Mesenchymal stem cell (in vitro differentiated cells and primary cell): Measurements from ENCODE around the gene PCDHGC5. TPM values are rescaled to one million over a fixed set of nuclear protein-coding genes. Genes with fewer than 3 reads are reported as not detected.
A peak's percentile ranks its signal among the peaks of the same experiment; 100 is the strongest.

Experiments
- DNase-seq: peaks from one replicate; pipeline ENCODE4 v3.0.0-alpha.2; 2013
- H2AFZ ChIP-seq: one replicate; pipeline ENCODE4 v1.6.1; 2013; ENCODE audit warnings: low read depth, mild to moderate bottlenecking, control low read depth, inconsistent platforms, low read length, moderate library complexity
- H2AK5ac ChIP-seq: 2 replicates; pipeline ENCODE4 v1.6.1; 2013; ENCODE audit warnings: low read length, moderate library complexity, mild to moderate bottlenecking, inconsistent platforms; ENCODE audit not compliant: severe bottlenecking
- H2BK120ac ChIP-seq: one replicate; pipeline ENCODE4 v1.6.1; 2013; ENCODE audit warnings: low read depth, mild to moderate bottlenecking, inconsistent platforms, low read length, moderate library complexity
- H2BK12ac ChIP-seq, 2 experiments: one replicate each; pipeline ENCODE4 v1.6.1; 2013; ENCODE audit warnings: inconsistent platforms in 2 of 2, low read length in 2 of 2, mild to moderate bottlenecking in 2 of 2, moderate library complexity in 2 of 2, control low read depth in 1 of 2
- H2BK15ac ChIP-seq: one replicate; pipeline ENCODE4 v1.6.1; 2013; ENCODE audit warnings: mild to moderate bottlenecking, low read depth, inconsistent platforms; ENCODE audit not compliant: poor library complexity, severe bottlenecking
- H2BK5ac ChIP-seq: 2 replicates; pipeline ENCODE4 v1.6.1; 2013; ENCODE audit warnings: low read depth, mild to moderate bottlenecking, low read length, control low read depth, inconsistent platforms; ENCODE audit not compliant: poor library complexity, severe bottlenecking
- H3K14ac ChIP-seq, 2 experiments: one replicate each; pipeline ENCODE4 v1.6.1; 2013; ENCODE audit warnings: inconsistent platforms in 2 of 2, low read length in 2 of 2, control low read depth in 1 of 2, mild to moderate bottlenecking in 1 of 2, moderate library complexity in 1 of 2
- H3K18ac ChIP-seq, 2 experiments: one replicate each; pipeline ENCODE4 v1.6.1; 2013; ENCODE audit warnings: inconsistent platforms in 2 of 2, low read length in 2 of 2, control low read depth in 1 of 2, low read depth in 1 of 2, mild to moderate bottlenecking in 1 of 2
- H3K23ac ChIP-seq, 2 experiments: one replicate each; pipeline ENCODE4 v1.6.1; 2013; ENCODE audit warnings: inconsistent platforms in 2 of 2, low read length in 2 of 2, mild to moderate bottlenecking in 2 of 2, moderate library complexity in 2 of 2, control low read depth in 1 of 2
- H3K27ac ChIP-seq: 2 replicates; pipeline ENCODE4 v1.5.1; 2013; ENCODE audit warnings: mild to moderate bottlenecking, moderate library complexity, low read length, control low read depth, inconsistent platforms; ENCODE audit not compliant: poor library complexity, severe bottlenecking
- H3K27me3 ChIP-seq, 2 experiments: 2 replicates each; pipeline versions ENCODE4 v1.6.1 to v1.7.0; 2013; ENCODE audit warnings: low read length in 2 of 2, mild to moderate bottlenecking in 2 of 2, moderate library complexity in 2 of 2, control low read depth in 1 of 2, inconsistent platforms in 1 of 2; ENCODE audit not compliant: control insufficient read depth in 1 of 2, insufficient read depth in 1 of 2
- H3K36me3 ChIP-seq, 2 experiments: 2 replicates each; pipeline versions ENCODE4 v1.6.1 to v1.7.0; 2013; ENCODE audit warnings: low read length in 2 of 2, control low read depth in 1 of 2, inconsistent platforms in 1 of 2, low read depth in 1 of 2, mild to moderate bottlenecking in 1 of 2; ENCODE audit not compliant: insufficient read depth in 2 of 2, control insufficient read depth in 1 of 2
- H3K4ac ChIP-seq, 2 experiments: one replicate each; pipeline ENCODE4 v1.6.1; 2013; ENCODE audit warnings: inconsistent platforms in 2 of 2, low read length in 2 of 2, mild to moderate bottlenecking in 2 of 2, moderate library complexity in 2 of 2, control low read depth in 1 of 2, low read depth in 1 of 2
- H3K4me1 ChIP-seq: 2 replicates; pipeline ENCODE4 v1.6.1; 2013; ENCODE audit warnings: low read depth, low read length, control low read depth; ENCODE audit not compliant: control insufficient read depth, insufficient read depth
- H3K4me2 ChIP-seq: 2 replicates; pipeline ENCODE4 v1.6.1; 2013; ENCODE audit warnings: low read length, mild to moderate bottlenecking, inconsistent platforms; ENCODE audit not compliant: poor library complexity, severe bottlenecking
- H3K4me3 ChIP-seq, 2 experiments: 2 replicates each; pipeline versions ENCODE4 v1.5.1 to v1.7.0; 2013; ENCODE audit warnings: low read length in 2 of 2, mild to moderate bottlenecking in 2 of 2, control low read depth in 1 of 2, low read depth in 1 of 2; ENCODE audit not compliant: insufficient read depth in 1 of 2
- H3K79me1 ChIP-seq: replicated peaks from 2 replicates; pipeline ENCODE4 v1.6.1; 2013; ENCODE audit warnings: mild to moderate bottlenecking, control low read depth, low read length, inconsistent platforms; ENCODE audit not compliant: poor library complexity, severe bottlenecking
- H3K9ac ChIP-seq: 2 replicates; pipeline ENCODE4 v1.7.0; 2013; ENCODE audit warnings: mild to moderate bottlenecking, low read length, moderate library complexity
- H3K9me3 ChIP-seq: 2 replicates; pipeline ENCODE4 v1.7.0; 2013; ENCODE audit warnings: mild to moderate bottlenecking, low read length; ENCODE audit not compliant: control insufficient read depth
- H4K8ac ChIP-seq: one replicate; pipeline ENCODE4 v1.6.1; 2013; ENCODE audit warnings: inconsistent platforms, mild to moderate bottlenecking, low read length, moderate library complexity
- H4K91ac ChIP-seq: one replicate; pipeline ENCODE4 v1.6.1; 2013; ENCODE audit warnings: mild to moderate bottlenecking, low read length, inconsistent platforms
- WGBS: methylation state at CpG from one replicate; pipeline ENCODE4 v1.1.7; 2013; ENCODE audit warnings: mixed read lengths; 5-methylcytosine and 5-hydroxymethylcytosine counted together
- polyA plus RNA-seq, 2 experiments: library from polyadenylated mRNA; stranded (reverse); fragments of 200-250 nt; gene quantifications; one replicate each; pipeline ENCODE4 v1.2.3, GENCODE V29; 2013

Gene PCDHGC5
- 0.26 TPM for polyA plus RNA-seq (2013, experiment 1 of 2)
- polyA plus RNA-seq (2013, experiment 2 of 2): 0.27 TPM

DNA sequence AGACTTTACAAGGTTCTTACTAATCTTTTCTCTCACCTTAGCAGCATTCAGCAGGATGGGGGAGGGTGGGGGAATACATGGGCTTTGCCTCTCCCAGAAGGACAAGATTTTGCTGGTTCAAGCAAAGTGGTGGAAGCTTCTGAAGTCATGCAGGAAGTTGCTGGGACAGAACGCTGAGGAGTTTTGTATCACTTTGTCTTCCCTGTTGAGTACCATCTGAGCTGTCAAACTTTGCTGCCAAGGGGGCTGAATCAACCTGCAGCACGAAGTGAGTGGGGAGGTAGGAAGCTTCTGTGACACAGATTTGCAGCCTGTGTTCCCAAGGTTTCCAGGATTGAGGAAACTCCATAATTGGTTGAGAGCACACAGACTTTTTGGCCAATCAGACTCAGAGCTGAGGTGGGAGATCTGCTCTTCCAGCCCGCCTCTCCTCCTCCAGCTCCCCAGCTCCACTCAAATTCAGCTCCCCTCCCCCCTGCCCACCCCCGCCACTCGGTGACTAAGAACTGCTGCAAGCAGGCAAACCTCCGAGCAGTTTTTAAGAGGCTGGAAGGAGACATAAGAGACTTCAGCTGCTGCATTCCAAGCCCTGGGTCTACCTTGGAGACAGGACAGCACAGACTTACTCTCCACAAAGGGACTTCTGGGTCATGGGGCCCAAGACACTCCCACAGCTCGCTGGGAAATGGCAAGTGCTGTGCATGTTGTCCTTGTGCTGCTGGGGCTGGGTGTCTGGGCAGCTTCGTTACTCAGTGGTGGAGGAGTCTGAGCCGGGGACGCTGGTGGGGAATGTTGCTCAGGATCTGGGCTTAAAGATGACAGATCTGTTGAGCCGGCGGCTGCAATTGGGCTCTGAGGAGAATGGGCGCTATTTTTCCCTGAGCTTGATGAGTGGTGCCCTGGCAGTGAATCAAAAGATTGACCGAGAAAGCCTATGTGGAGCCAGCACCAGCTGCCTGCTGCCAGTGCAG, at the start of gene PCDHGC5:
PCDHGC5 (plus strand) TSS at position 491 of the 971 bp plus-strand sequence; CDS start at position 651, 160 bp downstream.
- WGBS: 59% methylated on average over 14 of the region's 14 CpGs
- Histone ChIP-seq H4K91ac (no peak within 1 kb of the TSS), H3K4ac (no peak within 1 kb of the TSS), H3K27ac (peak within 1 kb of the TSS; percentile 24), H3K23ac (no peak within 1 kb of the TSS), H2BK12ac (no peak within 1 kb of the TSS), H3K18ac (no peak within 1 kb of the TSS), H2BK15ac (peak within 1 kb of the TSS; percentile 73), H3K9me3 (no peaks in the 10 kb centered on the region), H3K79me1 (peaks cover 51% of the 10 kb centered on the region), H3K4me3 (peak within 1 kb of the TSS in 1 of 2 experiments; percentile 65), H3K14ac (no peak within 1 kb of the TSS), H3K36me3 (peaks cover 56 to 63% of the 10 kb centered on the region in 2 experiments), H3K4me1 (peaks cover 29% of the 10 kb centered on the region), H3K27me3 (no peaks in the 10 kb centered on the region), H2AK5ac (no peak within 1 kb of the TSS), H2BK120ac (peak within 1 kb of the TSS; percentile 7), H2AFZ (no peak within 1 kb of the TSS), H3K9ac (peak within 1 kb of the TSS; percentile 66), H2BK5ac (no peak within 1 kb of the TSS), H3K4me2 (no peak within 1 kb of the TSS), H4K8ac (no peak within 1 kb of the TSS)
- peak; percentile 57 for DNase-seq

DNA sequence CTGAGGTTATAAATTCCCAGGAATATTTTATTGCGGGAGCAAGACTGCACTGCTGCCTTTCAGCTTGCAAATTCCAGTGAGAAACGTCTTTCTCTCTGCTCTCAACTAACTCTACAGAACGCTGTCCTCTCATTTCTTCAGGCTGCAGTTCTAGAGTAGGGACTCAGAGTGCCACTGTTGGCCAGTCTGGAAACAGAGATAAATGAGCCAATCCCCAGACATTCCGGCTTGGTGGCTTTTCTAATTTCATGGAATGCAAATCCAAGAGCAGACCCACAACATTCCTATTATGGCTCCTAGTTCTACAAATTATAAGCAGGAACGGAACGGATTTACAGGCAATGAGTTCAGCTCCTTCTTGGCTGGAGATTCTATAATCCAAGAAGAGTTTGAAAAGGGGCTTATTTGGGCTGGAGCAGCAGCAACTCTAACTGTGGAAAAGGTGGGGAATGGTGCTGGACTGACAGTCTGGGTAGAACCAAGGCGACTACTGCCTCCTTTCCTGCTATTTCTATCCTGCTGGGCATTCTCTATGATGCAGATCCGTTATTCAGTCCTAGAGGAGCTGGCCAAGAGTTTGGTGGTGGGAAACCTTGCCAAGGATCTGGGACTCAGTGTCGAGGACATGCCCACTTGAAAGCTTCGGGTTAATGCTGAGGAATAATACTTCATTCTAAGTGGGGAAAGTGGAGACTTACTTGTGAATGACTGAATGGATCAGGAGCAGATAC, 49.3 kb upstream of the PCDHGC5 start:
- Histone ChIP-seq H3K27me3 (no peaks in the 10 kb centered on the region), H2AFZ (no peak overlapping the region), H3K9me3 (peaks cover 8% of the 10 kb centered on the region), H2BK5ac (no peak overlapping the region), H3K14ac (no peak overlapping the region), H3K4me2 (no peak overlapping the region), H2BK12ac (no peak overlapping the region), H3K79me1 (peaks cover 22% of the 10 kb centered on the region), H4K8ac (no peak overlapping the region), H3K4me1 (peaks cover 5% of the 10 kb centered on the region), H3K18ac (no peak overlapping the region), H3K23ac (no peak overlapping the region), H2BK120ac (no peak overlapping the region), H3K36me3 (peaks cover 7 to 9% of the 10 kb centered on the region in 2 experiments), H3K27ac (peak overlapping the region; percentile 24), H3K4me3 (no peak overlapping the region), H4K91ac (no peak overlapping the region), H2AK5ac (no peak overlapping the region), H3K9ac (no peak overlapping the region), H2BK15ac (no peak overlapping the region), H3K4ac (no peak overlapping the region)
- no peak for DNase-seq
- 88% methylated on average over 10 of the region's 10 CpGs for WGBS

DNA sequence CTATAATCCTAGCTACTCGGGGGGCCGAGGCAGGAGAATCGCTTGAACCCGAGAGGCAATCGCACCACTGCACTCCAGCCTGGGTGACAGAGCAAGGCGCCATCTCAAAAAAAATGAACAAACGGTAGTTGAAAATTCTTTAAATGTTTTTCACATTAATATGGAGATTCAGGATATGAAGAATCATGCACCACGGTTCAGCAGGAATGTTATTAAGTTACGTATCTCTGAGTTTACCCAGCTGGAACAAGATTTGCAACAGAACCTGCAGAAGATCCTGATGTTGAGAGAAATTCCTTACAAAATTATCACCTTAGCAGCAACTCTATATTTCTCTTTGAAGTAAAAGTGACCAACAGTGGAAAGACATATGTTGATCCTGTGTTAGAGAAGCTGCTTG, 48.5 kb upstream of the PCDHGC5 start:
- Histone ChIP-seq H2AFZ (no peak overlapping the region), H3K4ac (no peak overlapping the region), H3K4me1 (peaks cover 5% of the 10 kb centered on the region), H2BK15ac (no peak overlapping the region), H3K14ac (no peak overlapping the region), H2BK12ac (no peak overlapping the region), H2AK5ac (no peak overlapping the region), H4K8ac (no peak overlapping the region), H3K9ac (no peak overlapping the region), H3K36me3 (peaks cover 7 to 9% of the 10 kb centered on the region in 2 experiments), H3K18ac (no peak overlapping the region), H2BK5ac (no peak overlapping the region), H3K9me3 (peaks cover 10% of the 10 kb centered on the region), H3K23ac (no peak overlapping the region), H3K79me1 (peaks cover 25% of the 10 kb centered on the region), H3K27ac (peak overlapping the region; percentile 24), H3K4me3 (no peak overlapping the region), H4K91ac (no peak overlapping the region), H3K4me2 (no peak overlapping the region), H3K27me3 (no peaks in the 10 kb centered on the region), H2BK120ac (no peak overlapping the region)
- DNase-seq: no peak
- WGBS: 97% methylated on average over 9 of the region's 9 CpGs
